Fibroblast of gingiva (primary cell): ENCODE data around the gene TAF1B.
A peak's percentile ranks its signal among the peaks of the same experiment; 100 is the strongest.

ENCODE experiments used
- DNase-seq: peaks from one replicate; pipeline ENCODE4 v3.0.0-alpha.2; 2011; ENCODE audit warnings: low read depth

Gene TAF1B

GRCh38 chr2:9967053-9967775 lies 123.9 kb downstream of the TAF1B start:
- no peak for DNase-seq

GRCh38 chr2:9968553-9969497 lies 125.6 kb downstream of the TAF1B start:
- DNase-seq = no peak

- DNase-seq = no peak
Measured at GRCh38 chr2:9970200-9971044, 127.1 kb downstream of the TAF1B start.

- peak; percentile 52 for DNase-seq
Measured at GRCh38 chr2:9971105-9971818, 128.0 kb downstream of the TAF1B start.

- no peak for DNase-seq
Measured at GRCh38 chr2:9971890-9972289, 128.6 kb downstream of the TAF1B start.

GRCh38 chr2:9972621-9973479 lies 129.6 kb downstream of the TAF1B start:
- peak; percentile 59 for DNase-seq

GRCh38 chr2:9973690-9974089 lies 130.4 kb downstream of the TAF1B start:
- DNase-seq = no peak

- DNase-seq = no peak
Measured at GRCh38 chr2:9974343-9974742, 131.1 kb downstream of the TAF1B start.

- peak; percentile 43 for DNase-seq
Measured at GRCh38 chr2:9975328-9975727, 132.1 kb downstream of the TAF1B start.

GRCh38 chr2:9975805-9976447 lies 132.7 kb downstream of the TAF1B start:
- peak; percentile 92 for DNase-seq

- DNase-seq = no peak
Measured at GRCh38 chr2:9979977-9980376, 136.7 kb downstream of the TAF1B start.

- no peak for DNase-seq
Measured at GRCh38 chr2:9980520-9980919, 137.2 kb downstream of the TAF1B start.

GRCh38 chr2:9981655-9982054 lies 138.4 kb downstream of the TAF1B start:
- DNase-seq = no peak

GRCh38 chr2:9982248-9982647 lies 139.0 kb downstream of the TAF1B start:
- DNase-seq = peak; percentile 92

- DNase-seq = no peak
Measured at GRCh38 chr2:9982891-9983290, 139.6 kb downstream of the TAF1B start.

GRCh38 chr2:9983401-9984216 lies 140.3 kb downstream of the TAF1B start:
- peak; percentile 31 for DNase-seq
